ENCODE results near the gene ACTG2.

DNA sequence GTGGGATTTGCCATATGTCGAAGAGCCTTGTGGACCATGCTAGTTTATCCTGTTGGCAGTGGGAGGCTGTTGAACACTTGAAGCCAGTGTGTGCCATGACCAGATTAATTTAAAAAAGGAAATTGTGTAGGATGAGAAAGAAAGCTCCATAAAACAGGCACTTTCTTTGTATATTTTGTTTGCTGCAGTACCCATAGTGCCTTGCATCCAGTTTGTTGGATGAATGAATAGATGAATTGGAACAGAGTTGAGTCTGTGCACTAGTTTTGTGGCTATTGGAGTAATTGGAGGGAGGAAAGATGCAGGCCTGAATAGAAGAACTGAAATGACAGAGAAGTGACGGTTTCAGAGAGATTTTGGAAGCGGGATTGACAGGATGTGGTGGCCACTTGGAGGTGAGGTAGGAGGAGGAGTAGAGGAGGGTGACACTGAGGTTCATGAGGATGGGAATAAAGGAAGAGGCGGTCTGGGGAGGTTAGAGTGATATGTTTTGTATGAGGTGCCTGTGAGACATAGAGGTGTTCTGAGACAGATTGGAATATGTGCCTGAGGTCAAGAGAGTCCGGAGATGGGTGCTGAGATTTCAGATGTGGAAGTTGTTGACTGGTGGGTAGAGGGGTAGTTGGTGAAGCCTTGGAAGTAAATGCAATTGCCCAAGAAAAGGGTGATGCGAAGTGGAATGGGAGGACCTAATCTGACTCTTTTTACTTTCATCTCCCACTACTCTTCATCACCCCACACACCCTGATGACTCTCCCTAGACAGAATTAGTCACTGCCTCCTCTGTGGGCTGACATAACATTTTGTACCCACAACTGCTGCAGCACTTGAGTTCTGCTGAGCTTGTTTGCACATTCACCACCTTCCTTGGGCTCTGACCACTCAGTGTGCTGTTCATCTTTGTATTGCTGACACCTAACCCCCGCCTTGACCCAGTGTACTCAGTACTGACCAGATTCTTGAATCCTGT lies 39.0 kb downstream of the ACTG2 start:
- TF ChIP-seq, protein P1, sequence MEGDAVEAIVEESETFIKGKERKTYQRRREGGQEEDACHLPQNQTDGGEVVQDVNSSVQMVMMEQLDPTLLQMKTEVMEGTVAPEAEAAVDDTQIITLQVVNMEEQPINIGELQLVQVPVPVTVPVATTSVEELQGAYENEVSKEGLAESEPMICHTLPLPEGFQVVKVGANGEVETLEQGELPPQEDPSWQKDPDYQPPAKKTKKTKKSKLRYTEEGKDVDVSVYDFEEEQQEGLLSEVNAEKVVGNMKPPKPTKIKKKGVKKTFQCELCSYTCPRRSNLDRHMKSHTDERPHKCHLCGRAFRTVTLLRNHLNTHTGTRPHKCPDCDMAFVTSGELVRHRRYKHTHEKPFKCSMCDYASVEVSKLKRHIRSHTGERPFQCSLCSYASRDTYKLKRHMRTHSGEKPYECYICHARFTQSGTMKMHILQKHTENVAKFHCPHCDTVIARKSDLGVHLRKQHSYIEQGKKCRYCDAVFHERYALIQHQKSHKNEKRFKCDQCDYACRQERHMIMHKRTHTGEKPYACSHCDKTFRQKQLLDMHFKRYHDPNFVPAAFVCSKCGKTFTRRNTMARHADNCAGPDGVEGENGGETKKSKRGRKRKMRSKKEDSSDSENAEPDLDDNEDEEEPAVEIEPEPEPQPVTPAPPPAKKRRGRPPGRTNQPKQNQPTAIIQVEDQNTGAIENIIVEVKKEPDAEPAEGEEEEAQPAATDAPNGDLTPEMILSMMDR (conservative IDR thresholded peaks at IDR 0.05 in 1 of 2, IDR thresholded peaks at IDR 0.05 in 1 of 2; ENCODE audit: low read depth in 1 of 2, low read length in 2 of 2), result no peak
- no peak for TF ChIP-seq EZH2 (IDR thresholded peaks at IDR 0.05; ENCODE audit: low read length, missing control alignments)
